DOHH2 (cell line): Measurements from ENCODE around the gene AUTS2.

Experiments
- H3F3A ChIP-seq: fragments of 200-600 bp; sonication (generic), shearing (Covaris generic); 2 replicates; pipeline ENCODE4 v1.6.0; 2016; ENCODE audit warnings: antibody characterized with exemption, mild to moderate bottlenecking; ENCODE audit not compliant: control insufficient read depth, insufficient read depth
- H3K27ac ChIP-seq: fragments of 200-600 bp; sonication (generic); 2 replicates; pipeline ENCODE4 v1.5.1; 2014; ENCODE audit warnings: low read depth, mild to moderate bottlenecking, low read length, moderate library complexity
- H3K27me3 ChIP-seq: fragments of 200-600 bp; sonication (generic); 2 replicates; pipeline ENCODE4 v1.6.1; 2014; ENCODE audit warnings: mild to moderate bottlenecking, low read length, mixed read lengths; ENCODE audit not compliant: control insufficient read depth
- H3K36me3 ChIP-seq: fragments of 200-600 bp; sonication (generic); 2 replicates; pipeline ENCODE4 v1.6.1; 2014; ENCODE audit warnings: mild to moderate bottlenecking, low read length, moderate library complexity, mixed read lengths; ENCODE audit not compliant: control insufficient read depth
- H3K4me1 ChIP-seq: fragments of 200-600 bp; sonication (generic); 2 replicates; pipeline ENCODE4 v1.6.1; 2014; ENCODE audit warnings: mild to moderate bottlenecking, low read length, mixed read lengths; ENCODE audit not compliant: control insufficient read depth
- H3K4me2 ChIP-seq: fragments of 200-600 bp; sonication (generic); 2 replicates; pipeline ENCODE4 v1.6.0; 2014; ENCODE audit warnings: mild to moderate bottlenecking, low read length, moderate library complexity
- H3K4me3 ChIP-seq: fragments of 200-600 bp; sonication (generic); 2 replicates; pipeline ENCODE4 v1.5.1; 2014; ENCODE audit warnings: mild to moderate bottlenecking, low read length, mixed read lengths
- H3K79me2 ChIP-seq: fragments of 200-600 bp; sonication (generic); 2 replicates; pipeline ENCODE4 v1.6.1; 2014; ENCODE audit warnings: mild to moderate bottlenecking, low read length, mixed read lengths; ENCODE audit not compliant: control insufficient read depth
- H3K9me2 ChIP-seq: fragments of 200-600 bp; sonication (generic); replicated peaks from 2 replicates; pipeline ENCODE4 v1.6.1; 2014; ENCODE audit warnings: mild to moderate bottlenecking, low read length, mixed read lengths; ENCODE audit not compliant: control insufficient read depth
- H3K9me3 ChIP-seq: fragments of 200-600 bp; sonication (generic); 2 replicates; pipeline ENCODE4 v1.6.1; 2014; ENCODE audit warnings: antibody characterized with exemption, low read length, mixed read lengths; ENCODE audit not compliant: control insufficient read depth, insufficient read depth
- H4K20me1 ChIP-seq: fragments of 200-600 bp; sonication (generic); 2 replicates; pipeline ENCODE4 v1.6.0; 2014; ENCODE audit warnings: low read depth, mild to moderate bottlenecking, antibody characterized with exemption, low read length, moderate library complexity; ENCODE audit not compliant: control insufficient read depth, insufficient read depth
- EZH2phosphoT487 ChIP-seq: fragments of 200-600 bp; sonication (generic); IDR thresholded peaks from 2 replicates; pipeline ENCODE4 v1.6.1; 2017; ENCODE audit warnings: borderline replicate concordance, mild to moderate bottlenecking, antibody characterized with exemption, low read length, moderate library complexity, mixed read lengths
- TF ChIP-seq, protein P1 (sequence below): fragments of 200-600 bp; sonication (generic); IDR thresholded peaks from one replicate; pipeline ENCODE4 v1.5.1; 2014; ENCODE audit warnings: antibody characterized with exemption, mild to moderate bottlenecking, low read depth, low read length; ENCODE audit not compliant: poor library complexity, severe bottlenecking

AUTS2 gene

DNA sequence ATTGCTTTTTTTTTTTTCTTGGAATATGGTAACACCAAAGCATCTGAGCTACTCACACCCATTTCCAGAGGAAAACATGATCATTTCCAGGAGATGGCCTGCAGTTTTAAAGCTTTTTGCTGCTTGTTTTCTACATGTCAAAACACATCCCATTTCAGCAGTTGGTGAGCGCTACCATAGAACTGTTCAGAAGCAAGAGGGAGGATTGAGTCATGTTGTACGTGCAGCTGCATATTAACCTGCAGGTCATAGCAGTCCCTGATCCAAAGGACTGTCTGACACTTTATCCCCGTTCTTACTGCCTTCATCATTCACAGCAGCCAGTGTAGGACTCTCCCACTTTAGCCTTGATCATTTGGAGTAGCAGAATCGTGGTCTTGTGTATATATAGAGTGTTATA is 124.6 kb downstream of the AUTS2 start:
- TF ChIP-seq EZH2phosphoT487 = no peak
- TF ChIP-seq, protein P1, sequence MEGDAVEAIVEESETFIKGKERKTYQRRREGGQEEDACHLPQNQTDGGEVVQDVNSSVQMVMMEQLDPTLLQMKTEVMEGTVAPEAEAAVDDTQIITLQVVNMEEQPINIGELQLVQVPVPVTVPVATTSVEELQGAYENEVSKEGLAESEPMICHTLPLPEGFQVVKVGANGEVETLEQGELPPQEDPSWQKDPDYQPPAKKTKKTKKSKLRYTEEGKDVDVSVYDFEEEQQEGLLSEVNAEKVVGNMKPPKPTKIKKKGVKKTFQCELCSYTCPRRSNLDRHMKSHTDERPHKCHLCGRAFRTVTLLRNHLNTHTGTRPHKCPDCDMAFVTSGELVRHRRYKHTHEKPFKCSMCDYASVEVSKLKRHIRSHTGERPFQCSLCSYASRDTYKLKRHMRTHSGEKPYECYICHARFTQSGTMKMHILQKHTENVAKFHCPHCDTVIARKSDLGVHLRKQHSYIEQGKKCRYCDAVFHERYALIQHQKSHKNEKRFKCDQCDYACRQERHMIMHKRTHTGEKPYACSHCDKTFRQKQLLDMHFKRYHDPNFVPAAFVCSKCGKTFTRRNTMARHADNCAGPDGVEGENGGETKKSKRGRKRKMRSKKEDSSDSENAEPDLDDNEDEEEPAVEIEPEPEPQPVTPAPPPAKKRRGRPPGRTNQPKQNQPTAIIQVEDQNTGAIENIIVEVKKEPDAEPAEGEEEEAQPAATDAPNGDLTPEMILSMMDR = no peak
- peaks cover 9% of the 10 kb centered on the region; the same call in 1 of the 2 replicates for H3K36me3 ChIP-seq
- peaks cover 98% of the 10 kb centered on the region for H3K79me2 ChIP-seq
- peaks cover 13% of the 10 kb centered on the region; the same call in 1 of the 2 replicates for H3K9me3 ChIP-seq
- H3K27ac ChIP-seq = no peak overlapping the region
- no peaks in the 10 kb centered on the region for H3K9me2 ChIP-seq
- H3K4me2 ChIP-seq = no peak overlapping the region
- H3K4me1 ChIP-seq = peaks cover 61% of the 10 kb centered on the region
- H3K4me3 ChIP-seq = no peak overlapping the region
- no peaks in the 10 kb centered on the region; the same call in 1 of the 2 replicates for H3F3A ChIP-seq
- H4K20me1 ChIP-seq = 0 out of 2 replicates have a peak, but pooled peaks cover 4% of the 10 kb centered on the region
- no peaks in the 10 kb centered on the region for H3K27me3 ChIP-seq

DNA sequence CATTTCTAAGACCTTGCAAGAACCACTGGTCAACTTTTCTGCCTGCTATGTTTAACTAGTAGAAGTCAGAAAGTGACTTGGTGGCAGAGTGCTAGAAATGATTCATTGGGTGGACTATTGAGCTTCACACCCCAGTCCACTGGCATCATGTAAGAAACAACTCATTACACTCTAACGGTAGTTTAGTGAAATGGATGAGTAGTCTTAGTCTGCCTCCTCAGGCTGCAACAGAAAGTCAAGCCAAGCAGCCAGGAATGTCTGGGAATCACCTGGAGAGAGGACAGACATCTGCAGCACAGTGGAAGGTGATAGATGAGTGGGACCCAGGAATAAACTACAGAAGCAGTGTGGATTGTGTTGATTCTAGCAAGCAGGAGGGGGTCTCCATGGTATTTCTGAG is 125.4 kb downstream of the AUTS2 start:
- Histone ChIP-seq H3K79me2 (peaks cover 99% of the 10 kb centered on the region), H3K9me3 (peaks cover 13% of the 10 kb centered on the region; the same call in 1 of the 2 replicates), H3K4me3 (no peak overlapping the region), H3K27me3 (no peaks in the 10 kb centered on the region), H3K4me2 (no peak overlapping the region), H3K27ac (no peak overlapping the region), H3F3A (peaks cover 3% of the 10 kb centered on the region), H3K36me3 (peaks cover 9% of the 10 kb centered on the region; the same call in 1 of the 2 replicates), H3K4me1 (peaks cover 66% of the 10 kb centered on the region), H3K9me2 (no peaks in the 10 kb centered on the region), H4K20me1 (0 out of 2 replicates have a peak, but pooled peaks cover 4% of the 10 kb centered on the region)
- TF ChIP-seq EZH2phosphoT487 = no peak
- TF ChIP-seq, protein P1 = no peak

DNA sequence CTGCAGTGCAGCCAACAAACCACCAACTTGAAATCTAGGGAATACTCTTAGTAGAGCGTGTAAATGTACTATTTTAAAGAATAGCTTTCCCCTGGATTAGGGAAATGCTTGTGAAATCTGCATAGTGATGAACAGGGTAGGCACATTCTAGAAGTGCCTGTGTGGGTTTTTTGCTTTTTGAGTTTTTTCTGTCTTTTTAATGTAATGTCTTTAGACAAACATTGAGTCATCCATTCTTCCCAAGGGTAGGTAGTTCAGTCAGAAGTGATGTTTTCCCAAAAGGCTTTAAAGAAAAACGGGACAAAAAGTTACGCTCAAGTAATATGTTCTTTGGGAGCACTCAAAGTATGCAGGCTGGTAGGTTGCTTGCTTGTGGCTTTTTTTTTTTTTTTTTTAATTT is 130.0 kb downstream of the AUTS2 start:
- Histone ChIP-seq H3F3A (peaks cover 6% of the 10 kb centered on the region), H3K4me1 (peaks cover 91% of the 10 kb centered on the region), H3K9me2 (no peaks in the 10 kb centered on the region), H3K27me3 (no peaks in the 10 kb centered on the region), H3K4me2 (peak overlapping the region; percentile 57), H4K20me1 (peaks cover 13% of the 10 kb centered on the region), H3K36me3 (peaks cover 9% of the 10 kb centered on the region; the same call in 1 of the 2 replicates), H3K9me3 (peaks cover 13% of the 10 kb centered on the region; the same call in 1 of the 2 replicates), H3K79me2 (peaks cover 95% of the 10 kb centered on the region), H3K27ac (peak overlapping the region; percentile 53), H3K4me3 (peak overlapping the region; percentile 32)
- TF ChIP-seq EZH2phosphoT487 = no peak
- TF ChIP-seq, protein P1 = no peak
